T1000 (cell line): ENCODE data around the gene MED22.
"Not testable (repeated sequence)": the region's sequence is repeated elsewhere in the genome, so short reads cannot be mapped to it uniquely, and the experiment has no call there.

Source experiments
- DNase-seq: peaks from one replicate; lab custom pipeline; 2025; ENCODE audit warnings: mixed read lengths; lab: John Stamatoyannopoulos, UW

The MED22 gene

DNA sequence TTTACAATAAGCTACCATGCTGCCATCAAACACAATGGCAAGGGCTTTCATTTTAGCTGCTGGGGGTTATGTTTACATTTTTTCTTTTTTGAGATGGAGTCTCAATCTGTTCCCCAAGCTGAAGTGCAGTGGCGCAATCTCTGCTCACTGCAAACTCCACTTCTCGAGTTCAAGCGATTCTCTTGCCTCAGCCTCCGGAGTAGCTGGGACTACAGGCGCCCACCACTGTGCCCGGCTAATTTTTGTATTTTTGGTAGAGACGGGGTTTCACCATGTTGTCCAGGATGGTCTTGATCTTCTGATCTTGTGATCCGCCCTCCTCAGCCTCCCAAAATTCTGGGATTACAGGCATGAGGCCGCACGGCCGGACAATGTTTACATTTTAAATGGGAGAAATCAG, 13.0 kb downstream of the MED22 start:
- not testable (repeated sequence) for DNase-seq

- DNase-seq, result no peak
Observed at GRCh38 chr9:133334161-133334560, 13.8 kb downstream of the MED22 start.

GRCh38 chr9:133333566-133333965, 14.4 kb downstream of the MED22 start:
- DNase-seq, result no peak

GRCh38 chr9:133333011-133333410, 14.9 kb downstream of the MED22 start:
- no peak for DNase-seq

DNA sequence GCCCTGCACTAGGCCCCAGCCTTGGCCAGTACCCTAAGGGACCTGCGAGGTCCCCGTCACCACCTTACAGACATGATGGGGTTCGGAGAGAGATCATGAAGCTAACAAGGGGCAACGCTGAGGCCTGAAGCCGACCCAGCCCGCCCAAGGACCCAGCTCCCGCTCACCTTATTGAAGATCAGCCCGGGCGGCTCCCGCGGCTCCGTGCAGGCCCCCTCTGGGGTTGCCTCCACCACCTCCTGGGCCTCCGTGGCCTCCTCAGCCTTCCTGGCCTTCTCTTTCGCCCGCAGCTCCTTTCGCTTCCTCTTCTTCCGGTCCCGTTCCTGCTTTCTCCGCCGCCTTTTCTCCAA, 15.6 kb downstream of the MED22 start:
- DNase-seq, result no peak

DNA sequence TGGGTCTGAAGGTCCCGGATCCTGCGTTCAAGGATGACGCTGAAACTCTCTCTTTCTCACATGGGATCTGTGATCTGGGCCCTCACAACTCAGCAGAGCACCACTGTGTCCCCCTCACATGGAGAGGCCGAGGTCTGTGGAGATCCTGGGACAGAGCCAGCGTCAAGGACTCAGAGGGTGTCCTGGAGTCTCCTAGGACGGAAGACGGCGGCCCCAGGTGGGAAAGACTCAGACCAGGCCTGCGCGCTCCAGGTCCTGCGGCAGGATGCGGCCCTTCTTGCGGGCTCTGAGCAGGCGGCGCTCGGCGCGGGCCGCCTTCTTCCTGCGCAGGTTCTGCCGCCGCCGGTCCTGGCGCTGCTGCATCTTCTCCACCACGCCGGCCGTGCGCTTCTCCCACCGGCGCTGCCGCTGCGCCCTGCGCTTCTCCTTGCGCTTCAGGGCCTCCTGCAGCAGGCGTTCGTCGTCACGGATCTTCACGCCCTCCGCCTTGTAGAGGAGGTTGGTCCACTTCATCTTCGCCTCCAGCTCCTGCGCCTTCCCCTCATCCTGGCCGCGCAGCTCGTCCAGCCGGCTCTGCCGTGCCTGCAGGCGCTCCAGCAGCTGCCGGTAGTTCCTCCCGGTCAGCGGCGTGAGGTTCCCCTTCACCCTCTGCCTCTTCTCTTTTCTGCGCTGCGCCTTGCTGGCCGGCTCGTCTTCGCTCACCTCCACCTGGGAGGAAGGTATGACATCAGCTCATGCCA, 16.1 kb downstream of the MED22 start:
- no peak for DNase-seq

DNA sequence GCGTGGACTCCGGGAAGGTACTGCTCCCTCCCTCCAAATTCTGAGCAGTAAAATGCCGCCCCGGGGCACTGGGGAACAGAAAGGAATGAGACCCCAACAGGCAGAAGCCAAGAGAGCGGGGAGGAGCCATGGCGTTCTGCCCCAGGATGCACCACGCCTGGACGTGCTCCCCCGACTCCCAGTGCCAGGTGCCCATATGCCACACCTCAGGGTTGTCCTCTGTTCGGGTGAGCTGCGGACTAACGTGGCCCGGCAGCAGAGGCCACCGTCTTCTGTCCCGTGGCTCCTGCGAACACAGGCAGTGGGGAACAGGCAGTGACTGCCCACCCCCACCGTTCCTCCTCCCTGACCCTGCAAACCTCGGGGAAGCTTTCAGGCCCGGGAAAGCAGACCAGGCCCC, 16.7 kb downstream of the MED22 start:
- DNase-seq, result no peak

- DNase-seq, result not testable (repeated sequence)
Observed at GRCh38 chr9:133329306-133330156, 18.4 kb downstream of the MED22 start.

GRCh38 chr9:133327834-133328484, 20.0 kb downstream of the MED22 start:
- DNase-seq, result no peak

DNA sequence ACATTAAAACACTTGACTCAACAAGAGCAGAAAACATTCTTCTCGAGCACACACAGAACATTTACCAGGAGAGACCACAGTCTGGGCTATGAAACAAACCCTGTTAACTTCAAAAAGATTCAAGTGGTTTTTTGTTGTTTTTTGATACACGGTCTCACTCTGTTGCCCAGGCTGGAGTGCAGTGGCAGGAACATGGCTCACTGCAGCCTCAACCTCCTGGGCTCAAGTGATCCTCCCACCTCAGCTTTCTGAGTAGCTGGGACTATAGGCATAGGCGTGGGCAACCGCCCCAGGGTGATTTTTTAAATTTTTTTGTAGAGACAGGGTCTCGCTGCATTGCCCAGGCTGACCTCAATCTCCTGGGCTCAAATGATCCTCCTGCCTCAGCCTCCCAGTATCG, 20.9 kb downstream of the MED22 start:
- DNase-seq, result not testable (repeated sequence)

DNA sequence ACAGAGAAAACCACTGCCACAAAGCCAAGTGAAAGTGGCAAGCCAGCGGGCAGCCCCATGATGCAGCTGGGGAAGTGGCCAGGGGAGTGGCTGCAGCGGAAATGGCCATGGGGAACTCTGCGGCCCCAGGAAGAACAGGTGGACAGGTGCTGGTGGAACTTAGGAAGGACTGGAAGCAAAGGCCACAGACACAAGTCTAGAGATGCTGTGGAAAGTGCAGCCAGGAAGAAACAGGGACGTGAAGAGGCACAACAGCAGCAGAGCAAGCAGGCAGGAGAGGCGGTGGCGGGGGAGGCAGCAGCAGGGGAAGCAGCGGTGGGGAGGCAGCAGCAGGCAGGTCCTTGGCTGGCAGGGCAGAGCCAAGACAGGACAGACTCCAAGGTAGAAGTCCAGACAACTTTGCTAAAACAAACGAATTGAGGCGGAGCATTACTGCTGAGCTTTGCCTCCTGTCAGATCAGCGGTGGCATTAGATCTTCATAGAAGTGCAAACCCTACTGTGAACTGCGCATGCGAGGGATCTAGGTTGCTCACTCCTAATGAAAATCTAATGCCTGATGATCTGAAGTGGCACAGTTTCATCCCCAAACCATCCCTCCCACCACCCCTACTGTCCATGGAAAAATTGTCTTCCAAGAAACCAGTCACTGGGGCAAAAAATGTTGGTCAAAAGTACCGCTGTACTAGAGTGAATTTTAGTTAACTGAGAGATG, 23.8 kb downstream of the MED22 start:
- no peak for DNase-seq

DNA sequence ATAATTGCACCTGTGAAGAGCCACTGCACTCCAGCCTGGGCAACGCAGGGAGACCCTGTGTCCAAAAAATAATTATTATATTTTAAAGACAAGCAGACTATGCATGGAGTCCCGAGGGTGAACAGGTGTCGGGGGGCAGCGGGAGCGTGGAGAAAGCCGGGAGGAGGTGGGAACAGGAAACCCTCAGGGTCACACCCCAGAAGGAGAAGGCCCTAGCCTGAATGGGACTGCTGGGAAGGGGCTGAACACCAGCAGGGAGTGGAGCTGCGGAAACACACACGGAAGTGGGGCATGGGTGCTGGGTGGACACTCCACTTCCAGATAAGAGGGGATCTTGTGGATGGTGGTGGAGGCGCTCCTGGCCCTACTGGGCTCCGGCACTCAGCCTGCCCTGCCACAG, 24.7 kb downstream of the MED22 start:
- DNase-seq, result no peak

DNA sequence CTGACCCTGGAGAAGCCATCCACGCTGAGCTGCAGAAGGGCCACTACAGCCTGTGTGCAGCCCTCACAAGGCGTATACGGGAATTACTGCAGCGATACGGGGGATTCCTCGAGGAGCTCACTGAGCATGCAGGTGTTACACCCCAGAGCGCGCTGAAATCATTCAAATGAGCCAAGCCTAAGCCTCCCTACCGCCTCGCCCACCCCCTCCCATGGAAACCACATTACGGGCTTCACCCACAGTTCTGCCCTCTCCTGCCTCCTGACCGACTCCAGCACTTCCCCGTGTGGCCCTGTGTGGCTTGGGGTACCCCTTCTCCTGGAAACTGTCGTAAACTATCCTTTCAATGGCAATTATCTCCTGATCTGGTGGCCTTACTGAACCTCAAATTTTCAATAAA, 25.2 kb downstream of the MED22 start:
- no peak for DNase-seq

DNA sequence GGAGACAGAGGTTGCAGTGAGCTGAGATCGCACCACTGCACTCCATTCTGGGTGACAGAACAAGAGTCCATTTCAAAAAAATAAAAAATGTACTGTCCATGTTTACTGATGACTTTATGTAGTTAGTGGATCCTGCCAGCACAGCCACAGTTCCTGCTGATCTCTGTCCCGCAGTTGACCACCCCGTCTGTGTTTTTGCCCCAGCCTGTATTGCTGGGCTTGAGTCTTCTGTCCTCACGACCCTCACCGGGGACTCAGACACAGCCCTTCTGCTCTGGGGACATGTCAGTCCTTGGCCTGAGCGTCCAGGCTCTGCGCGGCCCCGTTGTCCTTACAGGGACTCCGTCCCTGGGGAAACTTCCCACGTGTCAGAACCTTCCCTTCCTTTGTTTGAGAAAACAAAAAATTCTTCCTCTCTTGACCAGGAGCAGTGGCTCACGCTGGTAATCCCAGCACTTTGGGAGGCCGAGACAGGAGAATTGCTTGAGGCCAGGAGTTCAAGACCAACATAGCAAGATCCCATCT, 26.5 kb downstream of the MED22 start:
- no peak for DNase-seq

DNA sequence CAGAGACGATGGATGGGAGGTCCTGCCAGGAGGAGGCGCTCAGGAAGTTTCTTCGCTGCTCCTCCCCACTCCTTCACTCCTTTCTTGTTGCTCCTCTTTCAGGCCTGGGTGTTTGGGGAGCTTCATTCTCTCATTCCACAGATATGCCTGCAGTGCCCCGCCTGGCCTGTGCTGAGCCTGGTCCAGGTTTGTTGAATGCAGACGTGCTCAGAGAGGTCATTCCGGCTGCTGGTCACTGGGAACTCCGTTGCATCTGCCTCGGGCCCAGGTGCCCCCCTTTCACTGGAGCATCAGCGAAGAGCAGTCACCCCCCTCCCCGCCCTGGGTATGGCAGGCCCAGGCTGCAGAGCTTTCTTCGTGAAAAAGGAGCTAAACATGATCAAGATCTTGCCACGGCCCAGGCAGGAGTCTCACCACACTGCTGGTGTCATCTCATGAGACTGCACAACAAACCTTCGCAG, 27.5 kb downstream of the MED22 start:
- DNase-seq, result no peak

- not testable (repeated sequence) for DNase-seq
Observed at GRCh38 chr9:133317551-133317950, 30.4 kb downstream of the MED22 start.

DNA sequence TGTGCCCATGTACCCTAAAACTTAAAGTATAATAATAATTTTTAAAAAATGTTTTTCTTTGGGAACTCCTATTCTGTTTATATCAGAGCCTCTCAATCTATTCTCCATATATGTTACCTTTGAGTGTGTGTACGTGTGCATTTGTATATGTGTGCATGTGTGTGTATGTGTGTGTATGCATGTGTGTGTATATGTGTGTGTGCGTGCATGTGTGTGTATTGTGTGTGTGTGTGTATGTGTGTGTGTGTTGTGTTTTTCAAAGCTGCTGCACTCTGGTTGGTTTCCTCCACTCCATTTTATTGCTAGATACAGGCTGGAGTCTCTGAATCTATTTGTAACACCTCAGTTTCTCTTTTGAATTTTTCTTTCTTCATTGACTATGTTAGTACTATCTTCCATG, 31.9 kb downstream of the MED22 start:
- no peak for DNase-seq

- DNase-seq, result no peak
Observed at GRCh38 chr9:133309608-133310007, 38.3 kb downstream of the MED22 start.

DNA sequence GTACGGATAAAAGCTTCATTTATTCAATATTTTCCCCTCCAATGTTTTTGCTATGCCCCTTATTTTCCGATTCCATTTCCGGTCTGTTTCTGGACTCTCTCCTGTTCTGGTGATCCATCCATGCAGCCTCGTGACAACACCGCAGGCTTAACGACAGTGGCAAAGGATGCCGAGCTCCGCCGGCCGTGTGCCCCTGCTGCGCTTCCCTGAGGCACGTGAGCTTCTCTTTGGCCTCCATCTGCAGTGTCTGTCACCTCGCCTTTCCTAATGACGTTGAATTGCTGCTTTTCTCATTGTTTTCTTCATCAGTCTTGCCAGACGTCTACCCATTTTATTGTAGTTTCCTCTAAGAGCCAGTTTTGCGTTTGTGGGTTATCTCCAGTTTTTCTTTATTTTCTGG, 40.6 kb downstream of the MED22 start:
- no peak for DNase-seq

DNA sequence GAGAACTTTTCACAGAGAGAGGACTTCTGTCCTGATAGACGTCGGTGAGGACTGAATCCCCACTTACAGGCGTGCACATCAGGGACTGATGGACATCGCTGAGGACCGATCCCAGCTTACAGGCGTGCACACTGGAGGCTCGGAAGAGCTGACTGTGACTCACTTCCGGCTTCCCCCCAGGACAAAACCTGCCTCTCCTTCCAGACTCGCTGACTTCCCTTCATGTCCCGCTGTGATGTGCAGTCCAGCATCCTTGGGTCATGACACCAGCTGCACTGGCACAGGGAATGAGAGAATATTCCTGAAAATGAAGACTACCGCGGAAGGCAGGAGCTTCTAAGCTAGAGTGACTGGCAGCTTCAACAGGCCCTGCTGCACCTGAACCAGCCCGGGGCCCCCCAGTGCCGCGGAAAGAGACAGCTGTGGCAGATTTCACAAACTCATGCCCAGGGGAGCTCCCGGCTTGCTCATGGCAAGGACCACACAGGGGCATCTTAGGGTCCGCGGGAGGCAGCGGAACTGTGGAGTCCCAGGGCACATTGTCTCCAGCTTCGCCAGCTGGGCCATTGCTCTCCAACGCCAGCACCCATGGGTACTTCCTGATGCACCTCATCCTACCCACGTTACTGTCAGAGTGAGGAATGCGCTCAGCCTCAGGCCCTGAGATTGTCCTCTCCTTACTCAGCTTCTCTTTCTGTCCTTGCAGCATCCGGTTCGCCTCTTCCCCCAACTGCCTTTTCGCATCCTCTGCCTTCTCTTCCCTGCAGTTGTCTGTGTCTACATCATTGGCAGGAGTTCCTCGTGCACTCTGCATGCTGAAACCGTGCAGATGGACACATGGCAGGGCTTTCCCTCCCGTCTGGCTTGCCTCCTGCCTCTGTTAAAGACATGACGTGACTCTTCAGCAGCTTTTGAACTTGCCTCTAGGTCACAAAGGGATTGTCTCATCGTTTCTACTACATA, 41.4 kb downstream of the MED22 start:
- no peak for DNase-seq

GRCh38 chr9:133305731-133306130, 42.2 kb downstream of the MED22 start:
- DNase-seq, result no peak
